Neuronal stem cell (in vitro differentiated cells): ENCODE data around the gene GMPPB.
A peak's percentile ranks its signal among the peaks of the same experiment; 100 is the strongest.

ENCODE experiments used
- DNase-seq: peaks from one replicate; pipeline ENCODE4 v3.0.0-alpha.2; 2013; ENCODE audit warnings: low spot score
- H2AFZ ChIP-seq: one replicate; pipeline ENCODE4 v1.6.1; 2013; ENCODE audit warnings: mild to moderate bottlenecking, low read length, inconsistent platforms
- H2AK5ac ChIP-seq: 2 replicates; pipeline ENCODE4 v1.6.1; 2013; ENCODE audit warnings: low read depth, mild to moderate bottlenecking, inconsistent platforms, low read length, moderate library complexity, mixed read lengths
- H2BK120ac ChIP-seq: 2 replicates; pipeline ENCODE4 v1.6.1; 2013; ENCODE audit warnings: low read depth, mild to moderate bottlenecking, inconsistent platforms, low read length, moderate library complexity, mixed read lengths
- H2BK12ac ChIP-seq: one replicate; pipeline ENCODE4 v1.6.1; 2013; ENCODE audit warnings: low read length, inconsistent platforms
- H2BK15ac ChIP-seq: 2 replicates; pipeline ENCODE4 v1.6.1; 2013; ENCODE audit warnings: mild to moderate bottlenecking, low read length, inconsistent platforms, mixed read lengths
- H2BK5ac ChIP-seq: one replicate; pipeline ENCODE4 v1.6.1; 2013; ENCODE audit warnings: inconsistent platforms, mild to moderate bottlenecking, low read length, moderate library complexity
- H3K14ac ChIP-seq: one replicate; pipeline ENCODE4 v1.6.1; 2013; ENCODE audit warnings: low read length, inconsistent platforms
- H3K18ac ChIP-seq: 2 replicates; pipeline ENCODE4 v1.6.1; 2013; ENCODE audit warnings: low read length, inconsistent platforms
- H3K23ac ChIP-seq: 2 replicates; pipeline ENCODE4 v1.6.1; 2013; ENCODE audit warnings: low read depth, mild to moderate bottlenecking, mixed read lengths, low read length, inconsistent platforms; ENCODE audit not compliant: poor library complexity
- H3K27ac ChIP-seq: replicated peaks from 3 replicates; pipeline ENCODE4 v1.5.1; 2013; ENCODE audit warnings: low read length, inconsistent platforms
- H3K27me3 ChIP-seq, 3 experiments: 2 replicates each; pipeline ENCODE4 v1.6.1; 2013; ENCODE audit warnings: low read length in 3 of 3, mild to moderate bottlenecking in 2 of 3, inconsistent platforms in 1 of 3, low read depth in 1 of 3, mixed read lengths in 1 of 3, moderate library complexity in 1 of 3; ENCODE audit not compliant: control insufficient read depth in 3 of 3, insufficient read depth in 3 of 3
- H3K36me3 ChIP-seq, 2 donors: replicated peaks in 1 of 2; 2 replicates each; pipeline ENCODE4 v1.6.1; 2013; ENCODE audit warnings: low read length in 2 of 2; ENCODE audit not compliant: control insufficient read depth in 2 of 2, insufficient read depth in 2 of 2
- H3K4ac ChIP-seq: 2 replicates; pipeline ENCODE4 v1.6.1; 2013; ENCODE audit warnings: inconsistent platforms, mild to moderate bottlenecking, low read length, moderate library complexity
- H3K4me1 ChIP-seq, 2 donors: 1 replicate in 1 of 2; 2 replicates in 1 of 2; pipeline ENCODE4 v1.6.1; 2013; ENCODE audit warnings: low read length in 2 of 2, low read depth in 1 of 2; ENCODE audit not compliant: control insufficient read depth in 2 of 2, insufficient read depth in 1 of 2
- H3K4me2 ChIP-seq: one replicate; pipeline ENCODE4 v1.6.1; 2013; ENCODE audit warnings: mild to moderate bottlenecking, low read length, inconsistent platforms; ENCODE audit not compliant: insufficient read depth, poor library complexity, severe bottlenecking
- H3K4me3 ChIP-seq, 2 donors: 2 replicates each; pipeline ENCODE4 v1.5.1; 2013; ENCODE audit warnings: low read length in 2 of 2, mild to moderate bottlenecking in 2 of 2, inconsistent platforms in 1 of 2, moderate library complexity in 1 of 2
- H3K79me1 ChIP-seq: one replicate; pipeline ENCODE4 v1.6.1; 2013; ENCODE audit warnings: low read depth, mild to moderate bottlenecking, inconsistent platforms, low read length, moderate library complexity
- H3K9ac ChIP-seq: one replicate; pipeline ENCODE4 v1.6.1; 2013; ENCODE audit warnings: mild to moderate bottlenecking, low read depth, low read length, inconsistent platforms; ENCODE audit not compliant: poor library complexity
- H3K9me3 ChIP-seq, 2 donors: replicated peaks in 1 of 2; 2 replicates each; pipeline versions ENCODE3 to v1.6.1; 2013; ENCODE audit warnings: low read length in 2 of 2, mild to moderate bottlenecking in 2 of 2, inconsistent platforms in 1 of 2, low read depth in 1 of 2, mixed read lengths in 1 of 2, moderate library complexity in 1 of 2; ENCODE audit not compliant: control insufficient read depth in 2 of 2, insufficient read depth in 1 of 2
- H4K8ac ChIP-seq: one replicate; pipeline ENCODE4 v1.6.1; 2013; ENCODE audit warnings: low read depth, mild to moderate bottlenecking, inconsistent platforms, low read length, moderate library complexity
- H4K91ac ChIP-seq: one replicate; pipeline ENCODE4 v1.6.1; 2013; ENCODE audit warnings: low read length, low read depth, mild to moderate bottlenecking, inconsistent platforms; ENCODE audit not compliant: poor library complexity
- WGBS, 2 donors: extraction: QIAGEN DNeasy Blood & Tissue Kit; methylation state at CpG; one replicate each; pipeline ENCODE4 v1.1.7; 2013; ENCODE audit warnings: missing lambda C conversion rate in 2 of 2, mixed read lengths in 1 of 2; ENCODE audit not compliant: insufficient read length in 2 of 2, insufficient replicate concordance in 1 of 2; ENCODE audit errors: extremely low coverage in 2 of 2; 5-methylcytosine and 5-hydroxymethylcytosine counted together

GMPPB gene

GRCh38 chr3:49712166-49712565 is 11.6 kb downstream of the GMPPB start:
- Histone ChIP-seq H3K4ac (no peak overlapping the region), H3K4me3 (peak overlapping the region in 1 of 2 donors; percentile 47), H3K4me2 (no peak overlapping the region), H3K9ac (no peak overlapping the region), H2BK15ac (no peak overlapping the region), H3K9me3 (no peaks in the 10 kb centered on the region), H3K23ac (no peak overlapping the region), H2BK12ac (no peak overlapping the region), H2BK120ac (no peak overlapping the region), H3K14ac (peak overlapping the region; percentile 71), H2AK5ac (peak overlapping the region; percentile 56), H3K27me3 (no peaks in the 10 kb centered on the region), H3K79me1 (peaks cover 2% of the 10 kb centered on the region), H3K18ac (no peak overlapping the region), H4K91ac (no peak overlapping the region), H2AFZ (no peak overlapping the region), H3K36me3 (peaks cover 12 to 17% of the 10 kb centered on the region in 2 donors), H3K27ac (no peak overlapping the region), H2BK5ac (peak overlapping the region; percentile 39), H4K8ac (no peak overlapping the region), H3K4me1 (no peaks in the 10 kb centered on the region)
- no peak for DNase-seq
- no CpG with 5 or more reads among the region's 11 CpGs for WGBS, 2 donors

- Histone ChIP-seq H2AFZ (no peak overlapping the region), H3K18ac (no peak overlapping the region), H3K9ac (no peak overlapping the region), H3K9me3 (no peaks in the 10 kb centered on the region), H2BK15ac (no peak overlapping the region), H4K8ac (no peak overlapping the region), H3K23ac (peak overlapping the region; percentile 73), H3K79me1 (peaks cover 2% of the 10 kb centered on the region), H3K27ac (no peak overlapping the region), H2BK120ac (no peak overlapping the region), H2BK12ac (no peak overlapping the region), H3K36me3 (peaks cover 12 to 15% of the 10 kb centered on the region in 2 donors), H3K4me3 (no peak overlapping the region), H2BK5ac (no peak overlapping the region), H3K14ac (no peak overlapping the region), H3K4me2 (no peak overlapping the region), H2AK5ac (peak overlapping the region; percentile 28), H3K4ac (no peak overlapping the region), H3K27me3 (no peaks in the 10 kb centered on the region), H4K91ac (no peak overlapping the region), H3K4me1 (no peaks in the 10 kb centered on the region)
- no peak for DNase-seq
- WGBS, 2 donors, result no CpG with 5 or more reads among the region's 5 CpGs
Measured at GRCh38 chr3:49711489-49711888, 12.3 kb downstream of the GMPPB start.

DNA sequence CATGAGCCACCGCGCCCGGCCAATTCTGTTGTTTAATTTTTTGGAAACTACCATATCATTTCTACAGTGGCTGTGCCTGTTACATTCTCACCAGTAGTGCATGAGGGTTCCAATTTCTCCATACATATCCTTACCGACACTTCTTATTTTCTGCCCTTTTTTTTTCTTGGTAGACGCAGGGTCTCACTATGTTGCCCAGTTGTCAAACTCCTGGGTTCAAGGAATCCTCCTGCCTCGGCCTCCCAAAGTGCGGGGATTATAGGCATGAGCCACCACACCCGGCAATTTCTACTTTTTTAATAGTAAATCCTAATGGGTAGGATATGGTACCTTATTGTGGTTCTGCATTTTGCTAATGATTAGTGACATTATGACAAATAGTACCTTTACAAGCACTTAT is 13.9 kb downstream of the GMPPB start:
- H2BK120ac ChIP-seq, result no peak overlapping the region
- whole genome bisulfite sequencing, 2 donors, result 100% methylated on average over 1 of the region's 8 CpGs; no CpG with 5 or more reads in 1 of the 2 donors
- H2BK15ac ChIP-seq, result no peak overlapping the region
- H3K27ac ChIP-seq, result no peak overlapping the region
- no peak overlapping the region for H3K4me3 ChIP-seq
- no peak overlapping the region for H4K91ac ChIP-seq
- no peak overlapping the region for H4K8ac ChIP-seq
- H3K9ac ChIP-seq, result no peak overlapping the region
- no peak overlapping the region for H2AFZ ChIP-seq
- no peak overlapping the region for H2BK12ac ChIP-seq
- no peak overlapping the region for H3K4ac ChIP-seq
- peaks cover 0 to 2% of the 10 kb centered on the region in 2 donors for H3K9me3 ChIP-seq
- peaks cover 2% of the 10 kb centered on the region for H3K79me1 ChIP-seq
- peaks cover 5 to 16% of the 10 kb centered on the region in 2 donors for H3K36me3 ChIP-seq
- H3K23ac ChIP-seq, result no peak overlapping the region
- H3K4me1 ChIP-seq, result no peaks in the 10 kb centered on the region
- no peak overlapping the region for H3K18ac ChIP-seq
- DNase-seq, result no peak
- no peak overlapping the region for H2BK5ac ChIP-seq
- H2AK5ac ChIP-seq, result no peak overlapping the region
- no peaks in the 10 kb centered on the region for H3K27me3 ChIP-seq
- H3K14ac ChIP-seq, result no peak overlapping the region
- no peak overlapping the region for H3K4me2 ChIP-seq

DNA sequence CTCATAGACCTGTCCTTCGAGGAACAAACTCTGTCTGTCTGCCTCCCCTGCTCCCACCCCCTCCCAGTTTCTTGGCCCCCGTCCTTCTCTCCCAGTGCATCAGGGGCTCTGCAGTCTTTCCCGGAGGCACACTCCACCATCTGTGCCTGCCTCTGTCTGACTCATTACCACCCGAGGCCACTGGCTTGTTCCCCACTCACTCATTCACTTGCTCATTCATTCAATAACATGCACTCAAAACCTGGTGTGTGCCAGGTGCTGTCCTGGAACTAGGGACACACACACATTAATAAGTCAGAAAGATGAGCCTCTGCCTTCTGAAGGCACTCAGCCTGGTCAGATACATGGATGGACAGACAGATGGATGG is 16.7 kb downstream of the GMPPB start:
- peak overlapping the region; percentile 21 for H3K9ac ChIP-seq
- H2BK15ac ChIP-seq, result no peak overlapping the region
- peaks cover 0 to 2% of the 10 kb centered on the region in 2 donors for H3K9me3 ChIP-seq
- peaks cover 15 to 37% of the 10 kb centered on the region in 2 donors for H3K36me3 ChIP-seq
- no peak overlapping the region for H3K4me3 ChIP-seq
- no peak overlapping the region for H3K18ac ChIP-seq
- H2BK12ac ChIP-seq, result no peak overlapping the region
- no CpG with 5 or more reads among the region's 4 CpGs for WGBS, 2 donors
- no peak overlapping the region for H4K91ac ChIP-seq
- H2BK5ac ChIP-seq, result no peak overlapping the region
- H3K79me1 ChIP-seq, result no peaks in the 10 kb centered on the region
- H2AK5ac ChIP-seq, result no peak overlapping the region
- no peaks in the 10 kb centered on the region for H3K27me3 ChIP-seq
- no peak overlapping the region for H3K4me2 ChIP-seq
- no peaks in the 10 kb centered on the region for H3K4me1 ChIP-seq
- no peak overlapping the region for H2AFZ ChIP-seq
- no peak overlapping the region for H4K8ac ChIP-seq
- H2BK120ac ChIP-seq, result no peak overlapping the region
- no peak overlapping the region for H3K27ac ChIP-seq
- no peak overlapping the region for H3K14ac ChIP-seq
- H3K23ac ChIP-seq, result no peak overlapping the region
- no peak overlapping the region for H3K4ac ChIP-seq
- DNase-seq, result no peak
